NB4 (cell line): ENCODE data around the gene SH2D3C.

Source experiments
- DNase-seq: peaks from one replicate; pipeline ENCODE4 v3.0.0; 2010; ENCODE audit warnings: low read depth
- H3K4me3 ChIP-seq: one replicate; pipeline ENCODE4 v1.5.1; 2011; ENCODE audit warnings: mild to moderate bottlenecking, low read depth, low read length, moderate library complexity
- MAX ChIP-seq: IDR thresholded peaks from 2 replicates; pipeline ENCODE4 v1.6.1; 2011; ENCODE audit warnings: low read depth, low read length
- MYC ChIP-seq: IDR thresholded peaks from 2 replicates; pipeline ENCODE4 v1.6.1; 2011; ENCODE audit warnings: low read depth, low read length
- POLR2A ChIP-seq: IDR thresholded peaks from 2 replicates; pipeline ENCODE4 v1.6.1; 2011; ENCODE audit warnings: mild to moderate bottlenecking; ENCODE audit not compliant: insufficient read length; ENCODE audit errors: extremely low read depth
- TF ChIP-seq, protein P1 (sequence below): IDR thresholded peaks from one replicate; pipeline ENCODE4 v1.5.1; 2012; ENCODE audit warnings: low read depth, low read length

Gene SH2D3C

DNA sequence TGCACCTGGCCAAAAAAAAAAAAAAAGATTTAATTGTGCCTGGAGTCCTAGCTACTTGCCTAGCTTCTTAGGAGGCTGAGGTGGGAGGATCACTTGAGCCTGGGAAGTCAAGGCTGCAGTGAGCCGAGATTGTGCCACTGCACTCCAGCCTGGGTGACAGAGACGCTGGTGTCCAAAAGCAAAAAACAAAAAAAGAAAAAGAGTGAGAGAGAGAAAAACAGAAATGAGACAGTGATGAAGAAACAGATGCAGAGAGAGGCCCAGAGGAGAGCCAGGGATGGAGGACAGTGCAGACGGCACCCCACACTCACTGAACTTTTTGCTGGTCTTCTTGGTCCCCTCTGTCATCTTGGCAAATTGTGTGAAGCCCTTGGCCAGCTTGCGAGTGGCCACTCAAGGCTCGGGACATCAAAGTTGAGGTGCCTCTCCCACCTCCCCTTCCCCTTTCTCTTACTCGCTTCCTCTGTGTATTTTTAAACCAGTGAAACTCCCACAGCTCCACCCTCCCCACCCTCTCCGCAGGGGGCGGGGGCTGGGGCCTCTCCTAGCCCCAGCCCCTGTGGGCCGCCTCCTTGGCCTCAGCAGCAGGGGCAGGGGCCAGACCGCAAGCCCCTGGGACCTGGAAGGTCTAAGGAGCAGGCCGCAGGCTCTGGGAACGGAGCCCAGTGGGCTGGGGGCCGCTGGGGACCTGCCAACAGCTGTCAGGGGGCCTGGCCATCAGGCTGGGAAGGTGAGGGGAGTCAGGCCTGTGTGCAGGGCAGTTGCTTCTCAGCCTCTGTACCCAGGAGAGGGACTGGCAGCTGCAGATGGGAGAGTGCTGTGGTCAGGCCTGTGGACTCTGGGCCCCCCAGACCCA is at the start of gene SH2D3C:
SH2D3C (minus strand) TSS at position 387 of the 856 bp plus-strand sequence; CDS start at position 348, 39 bp downstream.
- TF ChIP-seq MYC, result no peak
- no peak for TF ChIP-seq MAX
- TF ChIP-seq POLR2A, result peak; percentile 21
- TF ChIP-seq, protein P1, sequence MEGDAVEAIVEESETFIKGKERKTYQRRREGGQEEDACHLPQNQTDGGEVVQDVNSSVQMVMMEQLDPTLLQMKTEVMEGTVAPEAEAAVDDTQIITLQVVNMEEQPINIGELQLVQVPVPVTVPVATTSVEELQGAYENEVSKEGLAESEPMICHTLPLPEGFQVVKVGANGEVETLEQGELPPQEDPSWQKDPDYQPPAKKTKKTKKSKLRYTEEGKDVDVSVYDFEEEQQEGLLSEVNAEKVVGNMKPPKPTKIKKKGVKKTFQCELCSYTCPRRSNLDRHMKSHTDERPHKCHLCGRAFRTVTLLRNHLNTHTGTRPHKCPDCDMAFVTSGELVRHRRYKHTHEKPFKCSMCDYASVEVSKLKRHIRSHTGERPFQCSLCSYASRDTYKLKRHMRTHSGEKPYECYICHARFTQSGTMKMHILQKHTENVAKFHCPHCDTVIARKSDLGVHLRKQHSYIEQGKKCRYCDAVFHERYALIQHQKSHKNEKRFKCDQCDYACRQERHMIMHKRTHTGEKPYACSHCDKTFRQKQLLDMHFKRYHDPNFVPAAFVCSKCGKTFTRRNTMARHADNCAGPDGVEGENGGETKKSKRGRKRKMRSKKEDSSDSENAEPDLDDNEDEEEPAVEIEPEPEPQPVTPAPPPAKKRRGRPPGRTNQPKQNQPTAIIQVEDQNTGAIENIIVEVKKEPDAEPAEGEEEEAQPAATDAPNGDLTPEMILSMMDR, result no peak
- peak within 1 kb of the TSS; percentile 57 for H3K4me3 ChIP-seq
- peak; percentile 88 for DNase-seq

DNA sequence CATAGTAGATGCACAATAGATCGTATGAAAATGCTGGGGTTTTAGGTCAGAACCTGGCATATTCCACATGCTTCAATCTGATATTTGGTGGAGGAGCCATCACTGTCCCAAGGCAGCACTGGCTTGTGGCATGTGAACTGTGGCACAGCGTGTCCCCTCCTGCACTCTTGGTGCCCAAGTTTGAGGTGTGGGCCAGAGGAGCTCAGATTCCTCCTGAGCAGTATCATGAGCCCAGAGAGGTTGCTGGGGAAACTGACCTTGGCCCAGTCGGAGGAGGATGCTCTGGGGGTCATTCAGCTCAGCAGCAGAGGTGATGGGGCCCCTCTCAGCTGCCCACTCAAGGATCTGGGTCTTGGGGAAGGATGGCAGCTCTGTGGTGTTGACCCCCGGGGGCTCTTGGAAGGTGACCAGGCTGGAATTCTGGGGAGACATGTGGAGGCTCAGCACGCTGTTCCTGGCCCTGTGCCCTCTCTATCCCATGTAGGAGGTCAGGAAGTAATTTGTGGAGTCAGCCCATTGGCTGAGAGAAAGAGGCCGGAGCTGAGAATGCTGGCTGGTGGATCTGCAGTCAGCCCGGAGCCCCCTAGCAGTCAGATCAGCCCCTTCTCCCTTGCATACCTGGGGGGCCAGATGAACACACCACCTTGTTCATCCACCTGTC is 47.9 kb upstream of the SH2D3C start:
- no peak for DNase-seq
- H3K4me3 ChIP-seq, result no peak overlapping the region
- TF ChIP-seq POLR2A, result no peak
- no peak for TF ChIP-seq MYC
- no peak for TF ChIP-seq MAX
- TF ChIP-seq, protein P1, result no peak

DNA sequence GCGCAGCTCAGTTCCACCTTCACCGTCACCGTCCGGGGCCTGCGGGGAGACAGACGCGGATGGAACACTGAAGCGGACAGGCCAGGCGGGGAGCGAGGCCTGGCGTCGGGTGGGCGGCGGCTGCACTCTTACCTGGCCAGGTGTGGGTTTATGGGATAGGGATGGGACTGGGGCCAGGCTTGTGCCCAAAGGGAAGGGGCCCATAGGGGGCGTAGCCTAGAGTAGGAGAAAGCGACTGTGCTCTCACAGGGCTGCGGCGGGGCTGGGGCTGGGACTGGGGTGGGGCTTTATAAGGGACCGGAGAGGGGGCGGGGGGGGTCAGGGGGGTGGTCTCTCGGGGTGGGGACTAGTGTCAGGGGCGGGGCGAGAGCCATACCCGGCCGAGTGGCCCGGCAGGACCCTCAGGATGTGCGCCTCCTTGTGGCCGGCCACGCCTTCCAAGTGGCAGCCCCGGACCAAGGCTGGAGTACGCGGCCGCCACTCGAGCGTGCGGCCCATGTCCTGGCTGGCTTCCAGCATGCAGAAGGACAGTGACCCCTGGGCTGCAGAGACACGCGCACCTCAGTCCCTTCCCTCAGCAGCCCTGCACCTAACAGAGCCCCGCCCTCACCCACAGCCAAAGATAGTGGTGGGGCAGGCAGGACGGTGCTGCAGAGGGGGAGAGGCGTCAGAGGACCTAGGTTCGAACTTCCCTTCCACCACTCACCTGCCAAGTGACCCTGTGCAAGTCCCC is 47.0 kb upstream of the SH2D3C start:
- TF ChIP-seq, protein P1, result peak; percentile 28
- no peak for TF ChIP-seq MAX
- H3K4me3 ChIP-seq, result no peak overlapping the region
- DNase-seq, result peak; percentile 39

- TF ChIP-seq MYC (no peak), MAX (no peak), POLR2A (no peak)
- TF ChIP-seq, protein P1, result no peak
- DNase-seq, result no peak
- no peak overlapping the region for H3K4me3 ChIP-seq
Measured at GRCh38 chr9:127822108-127822507, 43.6 kb upstream of the SH2D3C start.

GRCh38 chr9:127818574-127818973 is 40.1 kb upstream of the SH2D3C start:
- TF ChIP-seq MYC (no peak), MAX (no peak), POLR2A (no peak)
- TF ChIP-seq, protein P1, result no peak
- no peak overlapping the region for H3K4me3 ChIP-seq
- no peak for DNase-seq
